Stimulated activated CD4-positive, alpha-beta T cell treated with anti-CD3 and anti-CD28 coated beads, Interleukin-2, amount 100 ng/mL, for 24 hours (primary cell): ENCODE measurements around the gene SMAD1.
A peak's percentile ranks its signal among the peaks of the same experiment; 100 is the strongest.
"Not testable (repeated sequence)": the region's sequence is repeated elsewhere in the genome, so short reads cannot be mapped to it uniquely, and the experiment has no call there.

Experiments used
- DNase-seq, 2 donors: peaks; one replicate each; pipeline ENCODE4 v3.0.0-alpha.2; 2020

SMAD1 gene

GRCh38 chr4:145530662-145531061 lies 49.0 kb downstream of the SMAD1 start:
- DNase-seq = no peak

DNA sequence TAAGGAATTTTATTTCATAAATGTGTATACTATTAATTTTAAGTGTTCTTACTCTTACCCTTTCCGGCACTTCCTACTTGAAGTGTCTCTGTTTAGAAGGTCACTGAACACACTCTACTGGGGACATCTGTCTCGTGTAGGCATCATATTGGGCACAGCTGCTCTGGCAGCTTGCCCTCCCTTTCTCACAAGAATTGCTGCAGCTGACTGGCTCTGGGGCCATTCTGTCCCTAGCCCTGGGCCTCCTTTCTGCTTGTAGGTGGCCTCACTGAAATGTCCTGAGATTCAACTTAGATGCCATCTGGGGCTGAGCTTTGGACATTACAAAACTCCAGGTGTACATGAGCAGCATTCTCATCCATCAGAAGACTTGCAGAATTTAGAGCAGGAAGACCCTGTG lies 49.6 kb downstream of the SMAD1 start:
- no peak for DNase-seq

GRCh38 chr4:145531859-145532258 lies 50.2 kb downstream of the SMAD1 start:
- no peak for DNase-seq

GRCh38 chr4:145533001-145533400 lies 51.3 kb downstream of the SMAD1 start:
- DNase-seq = no peak

DNA sequence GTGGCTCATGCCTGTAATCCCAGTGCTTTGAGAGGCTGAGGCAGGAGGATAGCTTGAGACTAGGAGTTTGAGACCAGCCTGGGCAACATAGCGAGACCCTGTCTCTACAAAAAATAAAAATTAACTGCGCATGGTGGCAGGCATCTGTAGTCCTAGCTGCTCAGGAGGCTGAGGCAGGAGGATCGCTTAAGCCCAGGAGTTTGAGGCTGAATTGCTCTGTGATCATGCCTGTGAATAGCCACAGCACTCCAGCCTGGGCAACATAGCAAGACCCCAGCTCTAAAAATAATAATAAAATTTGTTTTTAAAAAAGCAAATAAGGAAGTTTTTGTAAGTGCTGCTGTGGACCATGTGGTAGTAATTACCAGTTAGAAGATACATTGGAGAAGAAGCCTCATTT lies 51.8 kb downstream of the SMAD1 start:
- not testable (repeated sequence) for DNase-seq

- no peak for DNase-seq
These were observed 52.3 kb downstream of the SMAD1 start for GRCh38 chr4:145533961-145534360.

GRCh38 chr4:145535202-145535601 lies 53.5 kb downstream of the SMAD1 start:
- no peak for DNase-seq

- no peak for DNase-seq
These were observed 54.4 kb downstream of the SMAD1 start for GRCh38 chr4:145536044-145536443.

GRCh38 chr4:145538596-145538995 lies 56.9 kb downstream of the SMAD1 start:
- DNase-seq = no peak

DNA sequence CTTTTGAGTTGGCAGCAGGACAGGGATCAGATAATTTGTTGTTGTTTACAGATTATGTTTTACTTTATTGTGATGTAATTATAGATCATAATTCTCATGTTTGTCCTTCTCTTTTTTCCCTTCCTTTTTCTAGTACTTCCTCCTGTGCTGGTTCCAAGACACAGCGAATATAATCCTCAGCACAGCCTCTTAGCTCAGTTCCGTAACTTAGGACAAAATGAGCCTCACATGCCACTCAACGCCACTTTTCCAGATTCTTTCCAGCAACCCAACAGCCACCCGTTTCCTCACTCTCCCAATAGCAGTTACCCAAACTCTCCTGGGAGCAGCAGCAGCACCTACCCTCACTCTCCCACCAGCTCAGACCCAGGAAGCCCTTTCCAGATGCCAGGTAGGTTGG lies 58.0 kb downstream of the SMAD1 start:
- no peak for DNase-seq

DNA sequence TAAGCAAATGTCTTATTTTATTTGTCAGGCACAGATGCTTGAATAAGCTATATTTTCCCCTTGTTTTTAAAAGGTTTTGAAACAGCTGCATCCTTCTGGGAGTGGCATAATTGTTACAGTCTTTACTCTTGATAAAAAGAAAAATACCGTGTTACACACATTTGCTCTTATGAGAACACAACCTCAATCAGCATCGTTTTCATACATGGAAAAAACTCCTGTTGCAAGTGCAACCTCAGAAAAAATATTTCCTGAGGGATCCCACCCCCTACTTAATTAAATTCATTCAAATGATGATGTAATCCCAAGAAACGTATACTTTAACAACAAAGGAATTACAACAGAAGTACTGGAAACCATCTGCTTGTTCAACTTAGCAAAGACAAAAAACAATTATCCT lies 58.6 kb downstream of the SMAD1 start:
- DNase-seq = no peak

- DNase-seq = no peak
These were observed 59.7 kb downstream of the SMAD1 start for GRCh38 chr4:145541346-145541745.

GRCh38 chr4:145545031-145545430 lies 63.4 kb downstream of the SMAD1 start:
- DNase-seq = no peak

- no peak for DNase-seq
These were observed 64.0 kb downstream of the SMAD1 start for GRCh38 chr4:145545538-145546174.

GRCh38 chr4:145546175-145546915 lies 64.7 kb downstream of the SMAD1 start:
- no peak for DNase-seq

DNA sequence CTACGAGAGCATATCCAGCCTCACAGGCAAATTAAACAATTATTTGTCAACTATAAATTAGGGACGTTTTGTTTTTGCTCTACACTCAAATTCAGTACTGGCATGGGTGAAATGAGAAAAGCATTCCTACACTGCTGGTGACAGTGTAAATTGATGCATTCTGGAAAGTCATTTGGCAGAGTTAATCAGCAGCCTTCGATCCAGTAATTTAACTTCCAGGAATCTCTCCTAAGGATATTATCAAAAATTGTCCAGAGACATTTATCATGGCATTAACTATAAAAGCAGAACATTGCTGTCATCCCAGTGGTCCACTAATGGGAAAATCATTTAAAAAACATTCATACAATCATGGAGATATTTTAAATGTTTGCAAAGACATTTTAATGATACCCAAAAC lies 70.0 kb downstream of the SMAD1 start:
- DNase-seq = no peak

DNA sequence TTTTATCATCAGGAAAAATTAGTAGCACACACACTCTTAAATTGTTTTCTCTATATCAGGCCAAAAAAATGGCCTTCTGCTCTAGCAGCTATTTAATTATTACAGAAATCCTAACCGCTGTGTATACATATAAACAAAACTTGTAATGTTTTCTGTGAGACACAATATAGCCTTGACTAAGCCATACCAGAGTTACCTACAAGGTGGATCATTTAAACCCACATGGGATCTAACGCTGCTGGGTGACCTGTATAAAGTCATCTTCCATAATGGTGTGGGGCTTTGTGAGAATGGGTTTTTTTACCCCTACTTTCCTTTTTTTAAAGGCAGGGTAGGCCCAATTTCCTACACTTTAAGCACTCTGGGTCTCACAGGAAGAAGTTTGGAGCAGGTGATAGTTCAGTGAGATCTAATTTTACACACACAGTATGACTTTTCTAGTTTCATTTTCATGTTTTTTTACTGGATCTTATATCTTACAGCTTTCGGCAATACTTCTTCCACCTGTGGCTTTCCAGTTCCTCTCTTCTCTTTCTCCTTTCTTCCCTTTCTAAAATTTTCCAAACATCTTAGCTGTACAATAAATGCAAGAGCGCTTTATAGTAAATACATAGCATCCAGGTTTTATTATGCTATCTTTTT lies 70.6 kb downstream of the SMAD1 start:
- no peak for DNase-seq

GRCh38 chr4:145553375-145553774 lies 71.7 kb downstream of the SMAD1 start:
- no peak for DNase-seq

DNA sequence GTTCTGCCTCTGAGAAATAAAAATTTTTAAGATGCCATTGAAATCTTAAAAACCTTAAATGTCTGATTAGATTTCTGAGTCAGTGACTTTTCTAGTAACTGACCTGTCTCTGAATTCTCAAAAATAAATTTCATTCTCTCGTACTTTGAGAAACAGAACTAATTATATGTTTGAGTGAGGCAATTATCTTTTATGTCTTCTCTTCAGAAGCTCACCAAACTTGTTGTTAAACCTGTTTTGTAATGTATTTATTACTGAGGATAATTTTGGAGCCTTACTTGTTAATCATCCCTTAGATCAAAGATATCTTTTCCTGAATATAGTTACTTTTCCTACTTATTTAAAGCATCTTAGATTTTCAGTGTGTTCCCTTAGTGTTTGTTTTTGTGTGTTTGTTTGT lies 73.0 kb downstream of the SMAD1 start:
- DNase-seq = no peak

GRCh38 chr4:145557720-145558119 lies 76.1 kb downstream of the SMAD1 start:
- peak; percentile 61 to 62 for DNase-seq

DNA sequence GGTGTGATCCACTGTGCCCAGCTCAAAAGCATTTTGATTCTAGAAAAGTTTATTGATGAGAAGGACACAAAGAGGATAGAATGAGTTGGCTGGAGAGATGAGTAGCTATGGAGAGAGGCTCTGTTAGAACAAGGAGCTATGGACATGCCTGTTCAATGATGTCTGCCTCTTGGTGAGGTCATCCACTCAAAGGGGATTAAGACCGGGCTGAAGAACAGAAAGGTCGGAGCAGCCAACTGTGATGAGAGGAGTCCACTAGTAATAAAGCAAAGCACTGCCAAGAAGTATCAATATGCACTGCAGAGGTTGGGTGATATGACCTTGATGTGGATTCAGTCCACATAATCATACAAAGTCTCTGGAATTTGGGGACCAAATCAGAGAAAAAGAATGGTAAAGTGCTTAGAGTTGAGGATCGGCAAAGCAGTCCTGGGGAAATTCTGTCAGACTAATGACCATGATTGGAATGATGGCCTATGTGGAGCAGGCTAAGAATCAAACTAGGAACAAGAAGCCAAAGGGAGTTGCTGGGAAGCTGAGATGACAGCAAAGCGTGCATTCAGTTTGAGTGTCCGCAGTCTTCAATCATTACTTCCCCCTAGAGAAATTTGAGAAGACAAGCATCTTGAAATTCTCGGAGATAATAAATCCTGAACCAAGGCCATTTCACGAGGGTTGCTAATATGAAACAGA lies 81.8 kb downstream of the SMAD1 start:
- no peak for DNase-seq

GRCh38 chr4:145564540-145564939 lies 82.9 kb downstream of the SMAD1 start:
- no peak for DNase-seq

- no peak for DNase-seq
These were observed 83.7 kb downstream of the SMAD1 start for GRCh38 chr4:145565328-145565727.
